Astrocyte (in vitro differentiated cells and primary cell): ENCODE measurements around the gene HELQ.

ENCODE experiments used
- CTCF ChIP-seq: IDR thresholded peaks from 2 replicates; pipeline ENCODE4 v1.5.1; 2011; ENCODE audit warnings: low read depth, mild to moderate bottlenecking, inconsistent platforms, low read length, moderate library complexity; ENCODE audit not compliant: insufficient read depth
- EZH2 ChIP-seq: IDR thresholded peaks from 2 replicates; pipeline ENCODE4 v1.6.1; 2012; ENCODE audit warnings: mild to moderate bottlenecking, low read length, inconsistent platforms; ENCODE audit not compliant: insufficient read depth

- TF ChIP-seq CTCF: no peak
- no peak for TF ChIP-seq EZH2
Observed at GRCh38 chr4:83405844-83406816, 49.5 kb downstream of the HELQ start.
